BE2C (cell line): Measurements from ENCODE around the gene SAMD15.

ENCODE experiments used
- DNase-seq: peaks from one replicate; pipeline ENCODE4 v3.0.0-alpha.2; 2020
- H3K27me3 ChIP-seq: fragments of 250-450 bp; sonication (Bioruptor Pico); 2 replicates; pipeline ENCODE4 v1.5.1; 2020; ENCODE audit warnings: mild to moderate bottlenecking
- H3K36me3 ChIP-seq: fragments of 250-450 bp; sonication (Bioruptor Pico); 2 replicates; pipeline ENCODE4 v1.5.1; 2020; ENCODE audit warnings: mild to moderate bottlenecking
- H3K4me1 ChIP-seq: fragments of 250-450 bp; sonication (Bioruptor Pico); 2 replicates; pipeline ENCODE4 v1.5.1; 2020
- H3K4me3 ChIP-seq: 2 replicates; pipeline ENCODE4 v1.5.1; 2011; ENCODE audit warnings: low read depth, low read length
- H3K9me3 ChIP-seq: fragments of 250-450 bp; sonication (Bioruptor Pico); 2 replicates; pipeline ENCODE4 v1.5.1; 2020
- CTCF ChIP-seq: IDR thresholded peaks from 2 replicates; pipeline ENCODE4 v1.5.1; 2012; ENCODE audit warnings: mild to moderate bottlenecking, low read depth, low read length

SAMD15 gene

DNA sequence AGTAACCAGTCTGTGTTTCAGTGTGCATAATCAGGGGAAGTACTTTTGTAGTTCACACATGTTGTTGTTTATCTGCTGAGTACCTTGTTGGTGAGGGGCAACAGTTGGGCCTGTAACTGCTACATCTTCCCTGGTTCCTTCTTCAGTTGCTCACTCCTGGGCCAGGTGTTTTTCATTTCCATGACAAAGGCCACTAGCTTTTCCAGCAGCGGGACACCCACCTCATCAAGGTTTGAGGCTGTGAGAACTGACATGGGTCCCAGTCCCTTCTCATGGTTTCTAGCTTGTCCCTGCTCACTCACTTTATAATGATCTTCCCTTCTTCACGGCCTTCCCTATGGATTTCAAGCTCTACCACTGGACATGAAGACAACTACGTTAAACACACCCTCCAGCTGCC, 47.7 kb downstream of the SAMD15 start:
- Histone ChIP-seq H3K4me1 (no peaks in the 10 kb centered on the region), H3K9me3 (no peaks in the 10 kb centered on the region), H3K27me3 (no peaks in the 10 kb centered on the region), H3K36me3 (peaks cover 32% of the 10 kb centered on the region), H3K4me3 (no peak overlapping the region)
- DNase-seq, result no peak
- TF ChIP-seq CTCF, result no peak

GRCh38 chr14:77426396-77426795, 49.2 kb downstream of the SAMD15 start:
- TF ChIP-seq CTCF, result no peak
- no peaks in the 10 kb centered on the region for H3K9me3 ChIP-seq
- H3K4me1 ChIP-seq, result no peaks in the 10 kb centered on the region
- DNase-seq, result no peak
- no peak overlapping the region for H3K4me3 ChIP-seq
- peaks cover 32% of the 10 kb centered on the region for H3K36me3 ChIP-seq
- H3K27me3 ChIP-seq, result no peaks in the 10 kb centered on the region

- Histone ChIP-seq H3K4me3 (no peak overlapping the region), H3K27me3 (no peaks in the 10 kb centered on the region), H3K36me3 (peaks cover 13% of the 10 kb centered on the region; the same call in 1 of the 2 replicates), H3K4me1 (no peaks in the 10 kb centered on the region), H3K9me3 (no peaks in the 10 kb centered on the region)
- no peak for TF ChIP-seq CTCF
- DNase-seq, result no peak
Measured at GRCh38 chr14:77436042-77436441, 58.9 kb downstream of the SAMD15 start.

- TF ChIP-seq CTCF, result no peak
- Histone ChIP-seq H3K4me3 (no peak overlapping the region), H3K4me1 (no peaks in the 10 kb centered on the region), H3K36me3 (peaks cover 10% of the 10 kb centered on the region), H3K9me3 (no peaks in the 10 kb centered on the region), H3K27me3 (no peaks in the 10 kb centered on the region)
- DNase-seq, result no peak
Measured at GRCh38 chr14:77438596-77438995, 61.4 kb downstream of the SAMD15 start.

DNA sequence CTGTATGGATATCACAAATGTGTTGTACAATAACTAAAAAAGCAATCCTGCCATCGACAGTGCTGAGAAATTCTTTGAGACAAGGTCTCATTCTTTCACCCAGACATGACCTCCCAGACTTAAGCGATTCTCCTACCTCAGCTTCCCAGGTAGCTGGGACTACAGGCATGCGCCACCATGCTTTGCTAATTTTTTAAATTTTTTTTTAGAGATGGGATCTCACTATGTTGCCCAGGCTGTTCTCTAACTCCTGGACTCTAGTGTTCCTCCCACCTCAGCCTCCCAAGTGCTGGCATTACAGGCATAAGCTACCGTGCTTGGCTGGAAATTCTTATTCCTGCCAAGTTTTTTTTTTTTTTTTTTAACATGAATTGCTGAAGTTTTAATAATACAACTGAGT, 62.7 kb downstream of the SAMD15 start:
- Histone ChIP-seq H3K36me3 (peaks cover 12% of the 10 kb centered on the region), H3K27me3 (no peaks in the 10 kb centered on the region), H3K4me3 (no peak overlapping the region), H3K4me1 (no peaks in the 10 kb centered on the region), H3K9me3 (no peaks in the 10 kb centered on the region)
- DNase-seq, result no peak
- TF ChIP-seq CTCF, result no peak
